ENCODE measurements around the gene S100A12. TPM values are rescaled to one million over a fixed set of nuclear protein-coding genes. Genes with fewer than 3 reads are reported as not detected.
"Not testable (repeated sequence)": the region's sequence is repeated elsewhere in the genome, so short reads cannot be mapped to it uniquely, and the experiment has no call there.

Gene S100A12
- total RNA-seq, 1 experiment from 2014 or later = not detected

GRCh38 chr1:153418758-153419435, 43.5 kb upstream of the S100A12 start:
- not testable (repeated sequence) for H2BK120ac ChIP-seq (ENCODE audit: low read depth, low read length, poor library complexity, severe bottlenecking); H4K5ac ChIP-seq (ENCODE audit: insufficient read length, low read depth, low read length); H3K9me3 ChIP-seq (ENCODE audit: control insufficient read depth, low read depth, low read length); H2BK15ac ChIP-seq (ENCODE audit: low read depth, low read length); H3K9ac ChIP-seq (ENCODE audit: extremely low read depth, insufficient read length, low read length); H3K79me2 ChIP-seq (ENCODE audit: insufficient read depth, low read length); H4K20me1 ChIP-seq (ENCODE audit: control insufficient read depth, insufficient read depth, insufficient read length); H3K4me2 ChIP-seq (ENCODE audit: insufficient read depth, insufficient read length, low read length); H2BK20ac ChIP-seq (ENCODE audit: low read depth, low read length, poor library complexity, severe bottlenecking); H2AK5ac ChIP-seq (ENCODE audit: insufficient read length, low read length); H3K23me2 ChIP-seq (ENCODE audit: insufficient read length, low read depth, low read length, poor library complexity, severe bottlenecking); H3K4me3 Mint-ChIP-seq; H2BK12ac ChIP-seq (ENCODE audit: insufficient read length, low read depth, low read length); H3T11ph ChIP-seq (ENCODE audit: low read length); H3K18ac ChIP-seq (ENCODE audit: insufficient read length, low read depth, low read length); H3K27ac Mint-ChIP-seq; H3K27ac ChIP-seq (ENCODE audit: insufficient read length, low read depth, low read length); H4K91ac ChIP-seq (ENCODE audit: insufficient read length, low read depth, low read length); H3K56ac ChIP-seq (ENCODE audit: insufficient read length, low read depth, low read length); H3K9me3 Mint-ChIP-seq; H2BK5ac ChIP-seq (ENCODE audit: insufficient read length, low read length); DNase-seq; H3K4me1 Mint-ChIP-seq; H3K79me1 ChIP-seq (ENCODE audit: insufficient read depth, low read depth, low read length, poor library complexity, severe bottlenecking); H3K4ac ChIP-seq (ENCODE audit: low read depth, low read length); H4K8ac ChIP-seq (replicated peaks; ENCODE audit: insufficient read length, low read depth, low read length); H3K14ac ChIP-seq (ENCODE audit: insufficient read depth, low read length); H3K23ac ChIP-seq (ENCODE audit: insufficient read length, low read depth, low read length); H3K36me3 Mint-ChIP-seq (ENCODE audit: insufficient read depth in 1 of 3, low read depth in 3 of 3); H2AFZ ChIP-seq (ENCODE audit: low read length); H3K4me1 ChIP-seq (ENCODE audit: insufficient read depth, low read length); H3K27me3 ChIP-seq (ENCODE audit: insufficient read depth, low read length)
- WGBS (ENCODE audit: extremely low coverage, insufficient read length, low lambda C conversion rate) = no CpG with 5 or more reads among the region's 7 CpGs
- H3K27me3 Mint-ChIP-seq (ENCODE audit: low read depth) = peaks cover 11% of the 10 kb centered on the region

Measured in H9 (cell line).